ENCODE data around the gene SLIT3. TPM values are rescaled to one million over a fixed set of nuclear protein-coding genes. Genes with fewer than 3 reads are reported as not detected.

The SLIT3 gene
- total and polyA plus RNA-seq, 10 of the 15 experiments (the other 5 are each of a cell fraction or from before 2014, with no cell fraction given), result 0.05 TPM; not detected in 9

GRCh38 chr5:169011009-169011408 lies 289.9 kb downstream of the SLIT3 start:
- Histone ChIP-seq H3K4me3 (no peak overlapping the region), H3K9ac (ENCODE audit: control insufficient read depth, insufficient read depth, low read length) (no peak overlapping the region), H3K36me3 (ENCODE audit: control insufficient read depth in 2 of 2, insufficient read depth in 2 of 2, low read length in 1 of 2) (no peaks in the 10 kb centered on the region), H3K9me3 (replicated peaks; ENCODE audit: control insufficient read depth, insufficient read depth, low read length) (no peaks in the 10 kb centered on the region), H2AFZ (ENCODE audit: control insufficient read depth, low read depth, low read length) (no peak overlapping the region), H3K4me2 (ENCODE audit: control insufficient read depth, insufficient read depth) (no peak overlapping the region), H3K27me3 (replicated peaks in 1 of 2; ENCODE audit: control insufficient read depth in 2 of 2, insufficient read depth in 2 of 2, low read length in 1 of 2) (peaks cover 0 to 3% of the 10 kb centered on the region in 2 experiments; a peak in 3 of 4 replicates), H3K27ac (ENCODE audit: control insufficient read depth, insufficient read depth) (no peak overlapping the region), H3K4me1 (ENCODE audit: control insufficient read depth, insufficient read depth, low read length) (0 out of 2 replicates have a peak, but pooled peaks cover 5% of the 10 kb centered on the region), H4K20me1 (ENCODE audit: control insufficient read depth, insufficient read depth) (no peaks in the 10 kb centered on the region), H3K79me2 (ENCODE audit: control insufficient read depth, insufficient read depth, low read length) (no peaks in the 10 kb centered on the region)
- POLR2A ChIA-PET, result no interaction called here
- intact Hi-C loops (cut with micrococcal nuclease; ENCODE audit: unreplicated experiment) (no loop called here), in situ Hi-C loops (cut with MboI) (no loop called here)
- no peak for DNase-seq (ENCODE audit: low read depth, low spot score)
- no TSS peak for BruUV-seq (replicated peaks)
- RAD21 ChIA-PET (ENCODE audit: unreplicated experiment), result no interaction called here
- ATAC-seq, result no peak
- 51% methylated on average over 4 of the region's 4 CpGs for WGBS (ENCODE audit: insufficient coverage, insufficient replicate concordance, low lambda C conversion rate, missing lambda C conversion rate)
- TF ChIP-seq RAD51 (IDR thresholded peaks at IDR 0.05) (no peak), IKZF2 (IDR thresholded peaks at IDR 0.05) (no peak), NRF1 (conservative IDR thresholded peaks at IDR 0.05; ENCODE audit: low read depth, low read length) (no peak), PAX5 (IDR thresholded peaks at IDR 0.05; ENCODE audit: borderline replicate concordance, low read depth, low read length) (no peak), SMC3 (IDR thresholded peaks at IDR 0.05; ENCODE audit: borderline replicate concordance, low read length) (no peak), CBX3 (IDR thresholded peaks at IDR 0.05; ENCODE audit: borderline replicate concordance, low read depth) (no peak), ETV6 (conservative IDR thresholded peaks at IDR 0.05 in 1 of 2, IDR thresholded peaks at IDR 0.05 in 1 of 2; ENCODE audit: borderline replicate concordance in 1 of 2, low read depth in 1 of 2) (no peak), ZNF24 (IDR thresholded peaks at IDR 0.05) (no peak), HDAC2 (IDR thresholded peaks at IDR 0.05) (no peak), EP300 (IDR thresholded peaks at IDR 0.05; ENCODE audit: borderline replicate concordance in 1 of 2, control insufficient read depth in 1 of 2, low read depth in 2 of 2, low read length in 2 of 2) (no peak), FOXK2 (IDR thresholded peaks at IDR 0.05) (no peak), RELA (IDR thresholded peaks at IDR 0.05; ENCODE audit: borderline replicate concordance, partially characterized antibody) (no peak), MXI1 (IDR thresholded peaks at IDR 0.05; ENCODE audit: low read depth, low read length) (no peak)
- SMC1A ChIA-PET (ENCODE audit: uncharacterized antibody, unreplicated experiment), result no interaction called here
- FAIRE-seq, result no peak
- CTCF ChIA-PET, result no interaction called here
